OCI-LY3 (cell line): ENCODE results near the gene PHLDB2.

Source experiments
- H2AFZ ChIP-seq: fragments of 200-600, 300-600 bp; shearing (Covaris generic); 2 replicates; pipeline ENCODE4 v1.6.0; 2014; ENCODE audit warnings: antibody characterized with exemption, low read depth, low read length
- H3K27ac ChIP-seq: fragments of 200-600, 300-600 bp; sonication (generic); 2 replicates; pipeline ENCODE4 v1.5.1; 2014; ENCODE audit warnings: mild to moderate bottlenecking, low read length, moderate library complexity, mixed read lengths
- H3K27me3 ChIP-seq: fragments of 200-600, 300-600 bp; sonication (generic); 2 replicates; pipeline ENCODE4 v1.6.1; 2014; ENCODE audit warnings: low read depth, low read length, mixed read lengths
- H3K36me3 ChIP-seq: fragments of 200-600, 300-600 bp; sonication (generic); replicated peaks from 2 replicates; pipeline ENCODE3; 2014; ENCODE audit warnings: low read depth, low read length, mixed read lengths
- H3K4me1 ChIP-seq: fragments of 300-600, 200-600 bp; sonication (generic); 2 replicates; pipeline ENCODE4 v1.6.1; 2014; ENCODE audit warnings: low read length, mixed read lengths
- H3K4me2 ChIP-seq: fragments of 200-600, 300-600 bp; sonication (generic); 2 replicates; pipeline ENCODE4 v1.6.1; 2014; ENCODE audit warnings: low read length, mixed read lengths
- H3K4me3 ChIP-seq: fragments of 300-600, 200-600 bp; sonication (generic); 2 replicates; pipeline ENCODE4 v1.5.1; 2014; ENCODE audit warnings: antibody characterized with exemption, mild to moderate bottlenecking, low read length, moderate library complexity
- H3K79me2 ChIP-seq: fragments of 300-600, 200-600 bp; shearing (Covaris generic); 2 replicates; pipeline ENCODE4 v1.6.1; 2014; ENCODE audit warnings: mild to moderate bottlenecking, low read length, mixed read lengths
- H3K9ac ChIP-seq: fragments of 300-600, 200-600 bp; shearing (Covaris generic); 2 replicates; pipeline ENCODE4 v1.6.0; 2014; ENCODE audit warnings: mild to moderate bottlenecking, low read length, moderate library complexity
- H3K9me3 ChIP-seq: fragments of 200-600, 300-600 bp; shearing (Covaris generic); 2 replicates; pipeline ENCODE4 v1.6.1; 2014; ENCODE audit warnings: low read length, mixed read lengths; ENCODE audit not compliant: insufficient read depth
- H4K20me1 ChIP-seq: fragments of 200-600, 300-600 bp; sonication (generic); 2 replicates; pipeline ENCODE4 v1.6.1; 2016; ENCODE audit warnings: low read length, mixed read lengths; ENCODE audit not compliant: insufficient read depth
- EZH2phosphoT487 ChIP-seq: fragments of 200-600 bp; shearing (Covaris generic); IDR thresholded peaks from 2 replicates; pipeline ENCODE4 v1.6.1; 2018; ENCODE audit warnings: antibody characterized with exemption, mixed run types, low read depth
- TF ChIP-seq, protein P1 (sequence below): fragments of 200-600, 300-600 bp; sonication (generic); IDR thresholded peaks from 2 replicates; pipeline ENCODE4 v1.5.1; 2014; ENCODE audit warnings: antibody characterized with exemption, low read length, low read depth

PHLDB2 gene

DNA sequence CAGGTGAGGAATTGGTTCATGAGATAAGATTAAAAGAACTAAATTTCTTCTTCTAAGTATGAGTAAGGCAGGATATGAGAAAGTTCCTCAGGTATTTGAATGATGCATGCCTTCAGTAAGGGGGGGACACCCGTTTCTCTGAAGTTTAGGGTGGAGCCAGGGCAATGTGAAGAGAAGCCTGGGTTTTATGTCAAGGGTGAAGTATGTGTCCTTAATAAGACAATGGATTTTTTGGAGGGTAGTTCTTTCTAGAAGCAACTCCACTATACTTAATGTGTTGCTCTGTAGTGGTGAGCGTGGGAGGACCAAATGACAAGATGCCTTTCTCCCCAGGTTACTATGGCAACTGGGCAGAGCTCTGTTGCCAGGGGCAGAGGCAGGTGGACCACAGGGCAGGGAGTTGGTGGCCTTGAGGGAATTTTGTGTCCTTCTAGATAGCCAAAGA, 44.0 kb downstream of the PHLDB2 start:
- H3K9ac ChIP-seq: no peak overlapping the region
- no peaks in the 10 kb centered on the region for H3K9me3 ChIP-seq
- no peaks in the 10 kb centered on the region for H3K36me3 ChIP-seq
- no peaks in the 10 kb centered on the region for H3K27me3 ChIP-seq
- no peak overlapping the region for H3K4me2 ChIP-seq
- TF ChIP-seq, protein P1, sequence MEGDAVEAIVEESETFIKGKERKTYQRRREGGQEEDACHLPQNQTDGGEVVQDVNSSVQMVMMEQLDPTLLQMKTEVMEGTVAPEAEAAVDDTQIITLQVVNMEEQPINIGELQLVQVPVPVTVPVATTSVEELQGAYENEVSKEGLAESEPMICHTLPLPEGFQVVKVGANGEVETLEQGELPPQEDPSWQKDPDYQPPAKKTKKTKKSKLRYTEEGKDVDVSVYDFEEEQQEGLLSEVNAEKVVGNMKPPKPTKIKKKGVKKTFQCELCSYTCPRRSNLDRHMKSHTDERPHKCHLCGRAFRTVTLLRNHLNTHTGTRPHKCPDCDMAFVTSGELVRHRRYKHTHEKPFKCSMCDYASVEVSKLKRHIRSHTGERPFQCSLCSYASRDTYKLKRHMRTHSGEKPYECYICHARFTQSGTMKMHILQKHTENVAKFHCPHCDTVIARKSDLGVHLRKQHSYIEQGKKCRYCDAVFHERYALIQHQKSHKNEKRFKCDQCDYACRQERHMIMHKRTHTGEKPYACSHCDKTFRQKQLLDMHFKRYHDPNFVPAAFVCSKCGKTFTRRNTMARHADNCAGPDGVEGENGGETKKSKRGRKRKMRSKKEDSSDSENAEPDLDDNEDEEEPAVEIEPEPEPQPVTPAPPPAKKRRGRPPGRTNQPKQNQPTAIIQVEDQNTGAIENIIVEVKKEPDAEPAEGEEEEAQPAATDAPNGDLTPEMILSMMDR: no peak
- no peak for TF ChIP-seq EZH2phosphoT487
- H2AFZ ChIP-seq: no peak overlapping the region
- no peak overlapping the region for H3K4me3 ChIP-seq
- H3K79me2 ChIP-seq: no peaks in the 10 kb centered on the region
- no peak overlapping the region for H3K27ac ChIP-seq
- H4K20me1 ChIP-seq: no peaks in the 10 kb centered on the region
- peaks cover 5% of the 10 kb centered on the region; the same call in 1 of the 2 replicates for H3K4me1 ChIP-seq

DNA sequence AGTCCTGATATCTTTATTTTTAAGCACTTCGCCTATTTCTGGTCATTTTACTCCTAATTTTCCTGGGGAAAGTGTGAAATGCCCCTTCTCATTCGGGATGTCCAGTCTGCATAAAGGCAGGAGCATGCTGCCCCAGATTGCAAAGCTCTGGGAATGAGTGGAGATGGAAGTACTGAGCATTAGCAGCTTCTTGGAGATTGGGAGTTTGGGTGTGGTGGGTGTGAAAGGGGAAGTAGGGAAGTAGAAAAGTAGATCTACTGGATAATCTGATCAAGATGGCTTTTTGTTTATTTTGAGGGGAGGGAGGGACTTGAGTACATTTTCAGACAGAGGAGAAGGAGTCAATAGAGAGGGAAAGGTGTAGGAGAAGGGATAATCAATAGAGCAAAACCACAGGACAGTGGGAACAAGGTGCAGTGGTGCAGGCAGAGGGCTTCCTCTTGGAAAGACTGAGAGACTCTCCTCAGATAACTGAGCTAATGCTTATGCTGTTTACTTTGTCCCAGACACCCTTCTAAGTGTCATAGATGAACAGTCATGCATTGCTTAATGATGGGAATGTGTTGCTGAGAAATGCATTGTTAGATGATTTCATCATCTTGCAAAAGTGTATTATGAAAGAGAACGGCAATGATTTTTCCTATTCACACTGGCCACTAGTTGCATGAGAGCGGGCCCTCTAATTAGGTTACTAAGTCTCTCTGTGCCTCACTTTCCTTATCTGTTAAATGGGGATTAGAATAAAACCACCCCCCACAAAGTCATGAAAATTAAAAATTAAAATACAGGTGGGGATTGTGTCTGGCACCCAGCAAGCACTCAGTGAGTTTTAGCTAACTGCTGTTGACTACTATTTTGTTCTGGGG, 45.5 kb downstream of the PHLDB2 start:
- Histone ChIP-seq H3K79me2 (no peaks in the 10 kb centered on the region), H3K9me3 (no peaks in the 10 kb centered on the region), H3K36me3 (no peaks in the 10 kb centered on the region), H4K20me1 (no peaks in the 10 kb centered on the region), H3K27ac (no peak overlapping the region), H2AFZ (no peak overlapping the region), H3K27me3 (no peaks in the 10 kb centered on the region), H3K9ac (no peak overlapping the region), H3K4me1 (peaks cover 9% of the 10 kb centered on the region; the same call in 1 of the 2 replicates), H3K4me2 (no peak overlapping the region), H3K4me3 (no peak overlapping the region)
- TF ChIP-seq EZH2phosphoT487: no peak
- TF ChIP-seq, protein P1: no peak

DNA sequence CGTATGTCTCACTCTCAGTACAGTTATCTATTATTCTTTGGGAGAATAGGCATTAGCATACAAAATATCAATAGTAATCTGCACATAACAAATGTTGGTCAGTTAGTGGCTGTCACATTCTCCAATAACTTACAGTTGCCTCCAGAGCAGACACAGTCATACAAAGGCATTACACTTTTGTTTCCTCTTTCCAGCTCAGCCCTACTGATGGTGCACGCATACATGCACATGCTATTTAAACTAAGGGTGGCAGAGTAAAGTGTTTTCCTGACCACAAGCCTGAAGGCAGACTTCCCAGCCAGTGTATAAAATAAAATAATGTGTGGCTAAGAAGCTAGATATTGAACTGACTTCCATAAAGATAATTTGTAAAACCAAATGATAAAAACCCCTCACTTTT, 47.6 kb downstream of the PHLDB2 start:
- Histone ChIP-seq H3K9me3 (no peaks in the 10 kb centered on the region), H3K27me3 (no peaks in the 10 kb centered on the region), H3K9ac (no peak overlapping the region), H4K20me1 (no peaks in the 10 kb centered on the region), H3K79me2 (no peaks in the 10 kb centered on the region), H2AFZ (no peak overlapping the region), H3K27ac (no peak overlapping the region), H3K4me1 (peaks cover 9% of the 10 kb centered on the region; the same call in 1 of the 2 replicates), H3K4me3 (no peak overlapping the region), H3K36me3 (no peaks in the 10 kb centered on the region), H3K4me2 (no peak overlapping the region)
- no peak for TF ChIP-seq EZH2phosphoT487
- TF ChIP-seq, protein P1: no peak

DNA sequence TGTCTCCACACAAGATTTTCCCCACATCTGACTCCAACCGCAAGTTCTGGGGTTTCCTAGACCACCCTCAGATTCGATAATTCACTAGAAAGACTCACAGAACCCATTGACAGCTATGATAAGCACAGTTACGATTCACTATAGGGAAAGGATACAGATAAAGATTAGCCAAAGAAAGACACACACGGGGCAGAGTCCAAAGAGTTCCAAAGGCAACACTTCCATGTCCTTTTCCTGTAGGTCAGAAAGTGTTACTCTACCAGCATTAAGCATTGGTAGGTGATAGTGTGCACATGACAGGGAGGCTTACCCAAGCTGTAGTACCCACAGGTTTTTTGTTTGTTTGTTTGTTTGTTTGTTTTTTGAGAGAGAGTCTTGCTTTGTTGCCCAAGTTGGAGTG, 48.1 kb downstream of the PHLDB2 start:
- TF ChIP-seq, protein P1: no peak
- TF ChIP-seq EZH2phosphoT487: no peak
- peaks cover 9% of the 10 kb centered on the region; the same call in 1 of the 2 replicates for H3K4me1 ChIP-seq
- H4K20me1 ChIP-seq: no peaks in the 10 kb centered on the region
- H3K27ac ChIP-seq: no peak overlapping the region
- H3K79me2 ChIP-seq: no peaks in the 10 kb centered on the region
- no peak overlapping the region for H3K4me3 ChIP-seq
- no peaks in the 10 kb centered on the region for H3K9me3 ChIP-seq
- no peak overlapping the region for H2AFZ ChIP-seq
- H3K36me3 ChIP-seq: no peaks in the 10 kb centered on the region
- H3K4me2 ChIP-seq: no peak overlapping the region
- no peaks in the 10 kb centered on the region for H3K27me3 ChIP-seq
- H3K9ac ChIP-seq: no peak overlapping the region
